Fibroblast of villous mesenchyme (primary cell): ENCODE data around the gene ALDH1L2. TPM values are rescaled to one million over a fixed set of nuclear protein-coding genes. Genes with fewer than 3 reads are reported as not detected.

ENCODE experiments used
- DNase-seq: peaks from one replicate; pipeline ENCODE4 v3.0.0-alpha.2; 2010; ENCODE audit warnings: low read depth
- H3K4me3 ChIP-seq: 2 replicates; pipeline ENCODE4 v1.5.1; 2011; ENCODE audit warnings: low read depth, mild to moderate bottlenecking, low read length
- total RNA-seq: library from RNA; depleted of rRNA; stranded (reverse); fragments of >200 nt; gene quantifications from 2 replicates; pipeline ENCODE4 v1.2.3, GENCODE V29; 2012
- TF ChIP-seq, protein P1 (sequence below): IDR thresholded peaks from 2 replicates; pipeline ENCODE4 v1.5.1; 2012; ENCODE audit warnings: low read depth, mild to moderate bottlenecking, low read length; ENCODE audit not compliant: insufficient read depth

Gene ALDH1L2
- total RNA-seq, 1 donor: 23.3 TPM

DNA sequence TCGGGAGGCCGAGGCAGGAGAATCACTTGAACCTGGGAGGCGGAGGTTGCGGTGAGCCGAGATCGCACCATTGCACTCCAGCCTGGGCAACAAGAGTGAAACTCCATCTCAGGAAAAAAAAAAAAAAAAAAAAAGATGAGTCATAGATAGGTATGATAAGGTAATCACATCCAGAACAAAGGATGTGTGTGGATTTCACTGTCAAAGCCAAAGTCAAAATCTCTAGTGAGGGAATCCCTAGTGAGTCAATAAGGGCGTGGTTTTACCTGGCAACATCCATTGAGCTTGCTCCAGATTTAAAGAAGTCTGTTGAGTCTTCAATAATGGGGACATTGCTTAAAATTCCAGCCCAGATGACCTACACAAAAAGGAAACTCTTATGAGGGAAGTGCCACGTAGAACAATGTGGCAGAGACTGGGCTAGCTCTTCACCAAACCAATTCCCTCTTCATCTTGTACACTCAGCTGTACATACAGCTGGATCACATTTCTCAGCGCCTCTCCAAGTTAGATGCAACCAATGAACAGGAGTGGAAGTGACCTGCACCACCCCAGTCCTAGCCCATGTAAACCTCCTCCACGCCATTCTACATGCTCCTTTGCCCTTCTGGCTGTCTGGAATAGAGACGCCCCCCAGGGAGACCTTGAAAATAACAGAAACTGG is 23.4 kb downstream of the ALDH1L2 start:
- TF ChIP-seq, protein P1, sequence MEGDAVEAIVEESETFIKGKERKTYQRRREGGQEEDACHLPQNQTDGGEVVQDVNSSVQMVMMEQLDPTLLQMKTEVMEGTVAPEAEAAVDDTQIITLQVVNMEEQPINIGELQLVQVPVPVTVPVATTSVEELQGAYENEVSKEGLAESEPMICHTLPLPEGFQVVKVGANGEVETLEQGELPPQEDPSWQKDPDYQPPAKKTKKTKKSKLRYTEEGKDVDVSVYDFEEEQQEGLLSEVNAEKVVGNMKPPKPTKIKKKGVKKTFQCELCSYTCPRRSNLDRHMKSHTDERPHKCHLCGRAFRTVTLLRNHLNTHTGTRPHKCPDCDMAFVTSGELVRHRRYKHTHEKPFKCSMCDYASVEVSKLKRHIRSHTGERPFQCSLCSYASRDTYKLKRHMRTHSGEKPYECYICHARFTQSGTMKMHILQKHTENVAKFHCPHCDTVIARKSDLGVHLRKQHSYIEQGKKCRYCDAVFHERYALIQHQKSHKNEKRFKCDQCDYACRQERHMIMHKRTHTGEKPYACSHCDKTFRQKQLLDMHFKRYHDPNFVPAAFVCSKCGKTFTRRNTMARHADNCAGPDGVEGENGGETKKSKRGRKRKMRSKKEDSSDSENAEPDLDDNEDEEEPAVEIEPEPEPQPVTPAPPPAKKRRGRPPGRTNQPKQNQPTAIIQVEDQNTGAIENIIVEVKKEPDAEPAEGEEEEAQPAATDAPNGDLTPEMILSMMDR: no peak
- no peak overlapping the region for H3K4me3 ChIP-seq
- DNase-seq: no peak

DNA sequence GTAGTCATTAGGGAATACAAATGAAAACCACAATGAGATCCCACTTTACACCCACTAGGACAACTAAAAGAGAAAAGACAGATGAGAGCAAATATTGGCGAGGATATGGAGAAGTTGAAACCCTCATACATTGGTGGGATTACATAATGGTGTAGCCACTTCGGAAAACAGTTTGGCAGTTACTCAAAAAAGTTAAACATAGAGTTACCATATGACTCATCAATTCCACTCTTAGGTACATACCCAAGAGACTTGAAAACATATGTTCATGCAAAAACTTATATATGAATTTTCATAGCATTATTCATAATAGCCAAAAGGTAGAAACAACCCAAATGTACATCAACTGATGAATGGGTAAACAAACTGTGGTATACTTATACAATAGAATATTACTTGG is 27.1 kb downstream of the ALDH1L2 start:
- H3K4me3 ChIP-seq: no peak overlapping the region
- no peak for DNase-seq
- TF ChIP-seq, protein P1: no peak

DNA sequence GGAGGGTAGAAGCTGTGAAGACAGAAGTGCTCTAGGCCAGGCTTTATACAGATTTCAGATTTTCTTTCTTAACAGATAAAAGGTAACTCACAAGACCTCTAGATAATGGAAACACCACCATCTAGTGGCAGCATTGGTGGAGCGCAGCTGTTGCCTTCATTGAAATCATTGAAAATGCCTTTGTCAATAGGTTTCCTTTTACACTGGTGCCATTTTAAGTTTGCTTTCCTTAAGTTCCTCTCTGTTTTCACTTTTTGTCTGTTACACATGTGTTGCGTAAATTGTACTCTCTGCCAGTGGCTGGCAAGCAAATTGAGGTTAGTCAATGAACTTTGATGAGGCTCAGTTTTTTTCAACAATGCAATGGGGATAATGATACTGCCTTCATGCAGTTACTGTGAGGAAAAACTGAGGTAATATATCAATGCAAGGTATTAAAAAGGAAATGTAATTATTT is 31.1 kb downstream of the ALDH1L2 start:
- H3K4me3 ChIP-seq: no peak overlapping the region

DNA sequence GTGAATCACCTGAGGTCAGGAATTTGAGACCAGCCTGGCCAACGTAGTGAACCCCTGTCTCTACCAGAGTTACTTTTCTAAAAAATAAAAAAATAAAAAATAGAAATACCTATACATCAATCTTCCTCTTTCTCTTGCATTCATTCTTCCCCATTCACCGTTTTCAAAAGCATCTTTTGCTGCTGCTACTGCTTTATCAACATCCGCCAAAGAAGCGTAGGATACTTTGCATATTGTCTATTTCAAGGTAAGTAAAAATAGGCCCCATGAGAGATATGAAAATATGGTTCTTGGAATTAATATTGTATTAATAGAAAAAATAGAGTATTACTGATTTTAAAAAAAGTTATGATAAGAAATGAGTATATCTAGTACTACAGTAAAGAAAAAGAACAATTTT is 32.3 kb downstream of the ALDH1L2 start:
- H3K4me3 ChIP-seq: no peak overlapping the region
- no peak for DNase-seq
- TF ChIP-seq, protein P1: no peak

More for the DNA sequence above, 31.1 kb downstream of the ALDH1L2 start:
- TF ChIP-seq, protein P1: peak; percentile 93
- peak; percentile 76 for DNase-seq

DNA sequence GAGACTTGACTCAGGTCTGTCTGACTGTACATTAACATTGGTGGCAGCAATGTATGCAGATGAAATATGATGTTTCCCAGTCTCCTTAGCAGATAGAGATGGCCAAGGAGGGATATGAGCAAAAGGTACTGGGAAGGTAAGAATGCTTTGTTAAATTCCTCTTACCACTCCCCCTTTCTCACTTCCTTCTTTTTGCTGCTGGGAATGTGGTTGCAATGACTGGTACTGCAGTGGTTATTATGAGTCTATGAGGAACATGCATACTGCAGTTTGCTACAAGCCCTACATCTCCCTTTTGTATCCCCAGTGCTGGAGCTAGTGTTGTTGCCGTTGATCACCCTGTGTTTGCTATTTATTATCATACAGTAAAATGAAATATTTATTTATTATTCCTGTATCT is 35.9 kb downstream of the ALDH1L2 start:
- no peak for DNase-seq
- no peak overlapping the region for H3K4me3 ChIP-seq
- TF ChIP-seq, protein P1: no peak

DNA sequence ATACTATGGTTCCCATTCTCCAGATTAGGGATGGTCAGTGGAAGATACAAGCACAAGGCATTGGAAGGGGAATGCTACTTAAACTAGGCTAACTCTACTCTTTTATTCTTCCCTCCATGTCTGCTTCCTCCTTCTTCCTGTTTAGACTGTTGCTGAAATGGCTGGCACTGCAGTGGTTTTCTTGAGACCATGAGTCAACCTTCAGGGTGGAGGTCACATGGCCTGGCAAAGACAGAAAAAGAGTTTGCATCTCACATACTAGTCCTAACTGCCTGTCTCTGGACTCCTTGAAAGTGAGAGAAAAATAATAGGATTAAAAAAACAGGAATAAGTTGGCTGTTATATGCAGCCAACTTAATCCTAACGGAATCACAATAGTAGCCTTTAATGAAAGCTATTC is 37.0 kb downstream of the ALDH1L2 start:
- H3K4me3 ChIP-seq: no peak overlapping the region
- TF ChIP-seq, protein P1: no peak
- no peak for DNase-seq

DNA sequence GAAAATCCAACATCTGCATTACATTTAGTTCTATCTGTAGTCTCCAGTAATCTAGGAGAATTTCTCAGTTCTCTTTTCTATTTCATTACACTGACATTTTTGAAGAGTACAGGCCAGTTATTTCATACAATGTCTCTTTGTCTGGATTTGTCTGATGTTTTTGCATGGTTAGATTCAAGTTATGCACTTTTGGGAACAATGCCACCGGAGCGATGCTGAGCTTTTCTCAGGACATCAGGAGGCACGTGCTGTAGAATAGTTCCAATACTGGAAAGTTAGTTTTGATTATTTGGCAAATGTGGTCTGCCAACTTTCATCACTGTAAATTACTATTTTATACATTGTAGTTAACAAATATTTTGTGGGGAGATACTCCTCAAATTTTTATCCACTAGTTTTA is 43.1 kb downstream of the ALDH1L2 start:
- DNase-seq: no peak
- H3K4me3 ChIP-seq: no peak overlapping the region
- TF ChIP-seq, protein P1: no peak
